Measurements from ENCODE around the gene SEC14L2. TPM values are rescaled to one million over a fixed set of nuclear protein-coding genes. Genes with fewer than 3 reads are reported as not detected.
A peak's percentile ranks its signal among the peaks of the same experiment; 100 is the strongest.
"Not testable (repeated sequence)": the region's sequence is repeated elsewhere in the genome, so short reads cannot be mapped to it uniquely, and the experiment has no call there.

Gene SEC14L2
- total RNA-seq, 4 donors from 2014 or later: 3.6 to 18.8 (median 13.3) TPM

DNA sequence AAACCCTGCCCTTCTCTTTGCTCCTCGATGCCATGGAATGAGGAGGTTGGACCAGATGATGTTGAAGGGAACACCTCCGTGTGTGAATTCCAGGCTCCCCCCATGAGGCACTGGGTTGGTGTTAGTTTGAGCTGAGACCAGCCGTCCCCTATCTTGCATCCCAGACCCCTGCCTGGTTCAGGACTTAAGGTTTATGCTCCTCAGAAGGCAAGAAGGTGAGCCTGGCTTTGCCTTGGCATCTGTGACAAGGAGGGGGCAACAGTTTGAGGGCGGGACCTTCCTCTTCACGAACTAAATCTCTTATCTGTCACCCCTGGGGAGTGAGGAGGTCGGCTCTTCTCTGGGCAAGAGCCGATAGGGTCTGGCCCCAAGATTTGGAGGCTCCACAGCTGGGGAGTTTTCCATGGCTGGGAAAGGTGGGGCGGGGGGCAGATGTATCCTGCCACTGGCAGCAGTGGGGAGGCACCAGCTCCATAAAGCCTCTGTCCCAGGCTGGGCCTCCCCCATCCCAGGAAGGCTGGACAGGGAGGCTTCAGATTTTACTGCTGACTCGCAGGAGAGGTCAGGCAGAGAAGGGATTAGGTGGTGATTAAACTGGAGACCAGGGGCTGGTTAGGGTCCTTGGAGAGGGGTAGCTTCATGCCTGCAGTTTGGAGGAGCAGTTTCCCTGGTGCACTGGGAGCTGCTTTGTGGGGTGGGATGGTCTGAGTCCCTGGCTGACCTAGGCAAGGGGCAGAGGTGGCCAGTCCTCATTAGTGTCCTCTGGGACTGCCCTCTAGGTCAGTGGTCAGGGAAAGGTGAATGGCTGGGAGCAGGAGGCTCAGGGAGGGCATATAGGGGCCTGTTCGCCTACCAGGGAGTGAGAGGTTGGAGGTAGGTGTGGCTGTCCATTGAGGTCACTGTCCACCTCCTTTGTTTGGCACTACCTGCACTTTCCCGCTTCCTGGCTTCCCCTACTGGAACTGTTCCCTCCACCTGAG is 1.1 kb downstream of the SEC14L2 start:
- intact Hi-C loops (cut with DNase I; ENCODE audit: low total_unique reads): no loop called here
- TF ChIP-seq POLR2A (IDR thresholded peaks at IDR 0.05): no peak
- TF ChIP-seq, protein P1, sequence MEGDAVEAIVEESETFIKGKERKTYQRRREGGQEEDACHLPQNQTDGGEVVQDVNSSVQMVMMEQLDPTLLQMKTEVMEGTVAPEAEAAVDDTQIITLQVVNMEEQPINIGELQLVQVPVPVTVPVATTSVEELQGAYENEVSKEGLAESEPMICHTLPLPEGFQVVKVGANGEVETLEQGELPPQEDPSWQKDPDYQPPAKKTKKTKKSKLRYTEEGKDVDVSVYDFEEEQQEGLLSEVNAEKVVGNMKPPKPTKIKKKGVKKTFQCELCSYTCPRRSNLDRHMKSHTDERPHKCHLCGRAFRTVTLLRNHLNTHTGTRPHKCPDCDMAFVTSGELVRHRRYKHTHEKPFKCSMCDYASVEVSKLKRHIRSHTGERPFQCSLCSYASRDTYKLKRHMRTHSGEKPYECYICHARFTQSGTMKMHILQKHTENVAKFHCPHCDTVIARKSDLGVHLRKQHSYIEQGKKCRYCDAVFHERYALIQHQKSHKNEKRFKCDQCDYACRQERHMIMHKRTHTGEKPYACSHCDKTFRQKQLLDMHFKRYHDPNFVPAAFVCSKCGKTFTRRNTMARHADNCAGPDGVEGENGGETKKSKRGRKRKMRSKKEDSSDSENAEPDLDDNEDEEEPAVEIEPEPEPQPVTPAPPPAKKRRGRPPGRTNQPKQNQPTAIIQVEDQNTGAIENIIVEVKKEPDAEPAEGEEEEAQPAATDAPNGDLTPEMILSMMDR (IDR thresholded peaks at IDR 0.05): no peak
- WGBS, 2 donors: 24 to 36% methylated on average over 11 of the region's 11 CpGs
- H3K4me3 ChIP-seq (ENCODE audit: low read depth, poor library complexity, severe bottlenecking): peak overlapping the region; percentile 51
- DNase-seq (ENCODE audit: low spot score in 2 of 2): no peak

DNA sequence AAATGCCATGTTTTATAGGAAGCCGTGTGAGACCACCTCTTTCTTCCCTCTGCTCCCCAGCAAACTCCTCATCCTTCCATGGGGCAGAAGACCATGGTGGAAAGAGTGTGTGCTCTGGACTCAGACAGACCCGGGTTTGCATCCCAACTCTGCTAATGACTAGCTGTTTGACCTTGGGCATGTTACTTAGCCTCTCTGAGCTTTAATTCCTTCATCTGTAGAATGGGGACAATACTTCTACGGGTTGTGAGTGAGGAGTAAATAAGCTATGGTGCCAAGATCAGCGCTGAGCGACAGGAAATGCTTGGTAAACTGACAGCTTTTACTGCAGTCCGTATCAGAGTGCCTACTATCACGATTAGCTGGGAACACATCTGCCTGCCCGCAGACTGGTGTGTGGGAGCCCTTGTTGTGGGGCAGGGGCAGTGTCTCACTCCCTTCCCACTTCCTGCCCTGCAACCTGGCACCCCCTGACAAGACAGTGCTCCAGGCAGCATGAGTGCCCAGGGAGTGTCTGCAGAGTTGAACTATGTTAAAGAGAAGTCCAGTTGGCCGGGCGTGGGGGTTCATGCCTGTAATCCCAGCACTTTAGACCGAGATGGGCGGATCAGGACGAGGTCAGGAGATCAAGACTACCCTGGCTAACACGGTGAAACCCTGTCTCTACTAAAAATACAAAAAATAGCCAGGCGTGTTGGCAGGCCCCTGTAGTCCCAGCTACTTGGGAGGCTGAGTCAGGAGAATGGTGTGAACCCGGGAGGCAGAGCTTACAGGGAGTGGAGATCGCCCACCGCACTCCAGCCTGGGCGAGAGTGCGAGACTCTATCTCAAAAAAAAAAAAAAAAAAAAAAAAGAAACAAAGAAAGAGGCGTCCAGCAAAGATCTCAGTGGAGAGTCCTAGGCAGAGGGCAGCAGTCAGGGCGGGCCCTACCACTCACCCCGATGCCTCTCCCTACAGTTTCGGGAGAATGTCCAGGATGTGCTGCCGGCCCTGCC is 2.2 kb downstream of the SEC14L2 start:
- no peak overlapping the region for H3K4me3 ChIP-seq (ENCODE audit: low read depth, poor library complexity, severe bottlenecking)
- WGBS, 2 donors: 43 to 63% methylated on average over 25 of the region's 25 CpGs
- intact Hi-C loops (cut with DNase I; ENCODE audit: low total_unique reads): no loop called here
- TF ChIP-seq, protein P1 (IDR thresholded peaks at IDR 0.05): no peak
- no peak for TF ChIP-seq POLR2A (IDR thresholded peaks at IDR 0.05)
- DNase-seq (ENCODE audit: low spot score in 2 of 2): no peak

DNA sequence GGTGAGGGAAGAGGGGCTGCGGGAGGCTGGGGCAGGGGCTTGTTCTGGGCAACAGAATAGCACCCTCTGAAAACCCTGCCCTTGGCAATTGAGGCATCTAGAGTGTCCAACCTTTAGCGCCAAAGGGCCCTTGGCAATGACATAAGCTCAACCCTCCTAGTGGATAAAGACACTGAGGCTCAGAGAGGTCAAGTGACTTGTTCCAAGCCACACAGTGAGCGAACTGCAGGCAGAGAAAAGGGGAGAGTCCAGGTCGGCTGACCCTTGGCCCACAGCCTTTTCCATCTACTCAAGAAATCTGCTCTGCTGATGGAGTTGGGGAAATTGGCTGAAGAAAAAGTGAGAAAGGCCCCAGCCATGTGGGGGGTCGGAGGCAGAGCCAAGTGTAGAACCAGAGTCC is 2.9 kb downstream of the SEC14L2 start:
- DNase-seq (ENCODE audit: low spot score in 2 of 2): no peak
- intact Hi-C loops (cut with DNase I; ENCODE audit: low total_unique reads): no loop called here
- 78 to 85% methylated on average over 5 of the region's 5 CpGs for whole genome bisulfite sequencing, 2 donors
- no peak for TF ChIP-seq POLR2A (IDR thresholded peaks at IDR 0.05)
- TF ChIP-seq, protein P1 (IDR thresholded peaks at IDR 0.05): no peak
- no peak overlapping the region for H3K4me3 ChIP-seq (ENCODE audit: low read depth, poor library complexity, severe bottlenecking)

DNA sequence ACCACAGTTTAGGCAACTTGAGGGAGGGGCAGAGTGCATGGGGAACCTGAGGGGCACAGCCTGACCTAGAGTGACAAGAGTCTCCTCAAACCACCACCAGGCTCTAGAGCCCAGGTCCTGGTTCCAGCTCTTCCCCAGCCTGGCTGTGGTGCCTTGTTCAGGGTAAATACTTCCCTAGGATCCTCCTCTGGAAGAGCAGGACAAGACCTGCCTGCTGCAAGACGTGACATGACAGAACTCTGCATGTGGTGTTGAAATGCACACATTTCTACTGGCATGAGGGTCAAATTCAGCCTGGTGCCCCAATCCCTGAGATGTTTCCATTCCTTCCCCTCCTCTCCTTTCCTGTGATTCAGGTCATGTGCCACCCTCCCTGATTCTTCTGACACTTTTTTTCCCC is 3.3 kb downstream of the SEC14L2 start:
- TF ChIP-seq, protein P1 (IDR thresholded peaks at IDR 0.05): no peak
- TF ChIP-seq POLR2A (IDR thresholded peaks at IDR 0.05): no peak
- intact Hi-C loops (cut with DNase I; ENCODE audit: low total_unique reads): no loop called here
- WGBS, 2 donors: 40 to 74% methylated on average over 1 of the region's 1 CpG
- DNase-seq (ENCODE audit: low spot score in 2 of 2): no peak
- H3K4me3 ChIP-seq (ENCODE audit: low read depth, poor library complexity, severe bottlenecking): no peak overlapping the region

DNA sequence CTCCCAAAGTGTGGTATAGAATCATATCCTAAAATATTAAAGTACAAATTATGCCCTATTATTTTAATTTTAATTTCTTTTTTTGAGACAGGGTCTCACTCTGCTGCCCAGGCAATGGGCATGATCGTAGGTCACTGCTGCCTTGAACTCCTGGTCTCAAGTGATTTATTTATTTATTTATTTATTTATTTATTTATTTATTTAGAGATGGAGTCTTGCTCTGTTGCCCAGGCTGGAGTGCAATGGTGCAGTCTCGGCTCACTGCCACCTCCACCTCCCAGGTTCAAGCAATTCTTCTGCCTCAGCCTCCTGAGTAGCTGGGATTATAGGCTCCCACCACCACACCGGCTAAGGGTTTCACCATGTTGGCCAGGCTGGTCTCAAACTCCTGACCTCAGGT is 4.2 kb downstream of the SEC14L2 start:
- 94 to 97% methylated on average over 3 of the region's 3 CpGs for WGBS, 2 donors
- intact Hi-C loops (cut with DNase I; ENCODE audit: low total_unique reads): not testable (repeated sequence)

More for the DNA sequence above, 4.2 kb downstream of the SEC14L2 start:
- H3K4me3 ChIP-seq (ENCODE audit: low read depth, poor library complexity, severe bottlenecking); DNase-seq (ENCODE audit: low spot score in 2 of 2): not testable (repeated sequence)

All from lower leg skin (tissue), 4 donors.